Tibial nerve (tissue), 4 donors: ENCODE results near the gene RFNG. TPM values are rescaled to one million over a fixed set of nuclear protein-coding genes. Genes with fewer than 3 reads are reported as not detected.

Experiments used
- DNase-seq, 2 donors: peaks; one replicate each; pipeline ENCODE4 v3.0.0-alpha.2; 2019; ENCODE audit warnings: low spot score in 2 of 2
- H3K27ac ChIP-seq, 4 donors: fragments of 200-600 bp; sonication (generic) in 3 of 4; one replicate each; pipeline ENCODE4 v1.5.1; 2017 to 2019; ENCODE audit warnings: mild to moderate bottlenecking in 1 of 4
- H3K27me3 ChIP-seq, 2 donors: fragments of 200-600 bp; sonication (generic) in 1 of 2; one replicate each; pipeline versions ENCODE4 v1.5.1 to v1.6.0; 2017 to 2019
- H3K36me3 ChIP-seq, 3 donors: fragments of 200-600 bp; sonication (generic); one replicate each; pipeline ENCODE4 v1.5.1; 2018 to 2019
- H3K4me1 ChIP-seq, 4 donors: fragments of 200-600 bp; sonication (generic) in 3 of 4; one replicate each; pipeline ENCODE4 v1.5.1; 2017 to 2019
- H3K4me3 ChIP-seq, 4 donors: fragments of 200-600 bp; sonication (generic) in 3 of 4; one replicate each; pipeline ENCODE4 v1.5.1; 2017 to 2019; ENCODE audit warnings: mild to moderate bottlenecking in 1 of 4, moderate library complexity in 1 of 4
- H3K9me3 ChIP-seq, 4 donors: fragments of 200-600 bp; sonication (generic) in 3 of 4; one replicate each; pipeline ENCODE4 v1.5.1; 2017 to 2019
- EP300 ChIP-seq, 2 donors: sonication (generic); formaldehyde crosslinking; IDR thresholded peaks; one replicate each; pipeline ENCODE4 v1.6.1; 2017; ENCODE audit warnings: antibody characterized with exemption in 2 of 2, mild to moderate bottlenecking in 1 of 2
- POLR2A ChIP-seq, 2 donors: fragments of 450-650 bp; IDR thresholded peaks; one replicate each; pipeline ENCODE4 v1.6.1; 2017; ENCODE audit warnings: antibody characterized with exemption in 2 of 2, mild to moderate bottlenecking in 2 of 2, moderate library complexity in 2 of 2
- WGBS, 2 donors: methylation state at CpG; one replicate each; pipeline ENCODE4 v1.1.5; 2018; 5-methylcytosine and 5-hydroxymethylcytosine counted together
- total RNA-seq, 4 donors: library from RNA; depleted of rRNA; stranded (reverse); fragments of >200 nt; gene quantifications; one replicate each; pipeline ENCODE4 v1.1.0, GENCODE V29; 2016
- TF ChIP-seq, protein P1 (sequence below), 5 experiments: fragments of 200-600 bp in 3 of 5; fragments of 450-650 bp in 2 of 5; sonication (generic) in 3 of 5; IDR thresholded peaks; one replicate each; pipeline ENCODE4 v1.5.1; 2016 to 2019; ENCODE audit warnings: antibody characterized with exemption in 5 of 5, mild to moderate bottlenecking in 3 of 5, moderate library complexity in 2 of 5

The RFNG gene
- total RNA-seq, 4 donors from 2014 or later, result 43.5 to 70.2 (median 64.4) TPM

DNA sequence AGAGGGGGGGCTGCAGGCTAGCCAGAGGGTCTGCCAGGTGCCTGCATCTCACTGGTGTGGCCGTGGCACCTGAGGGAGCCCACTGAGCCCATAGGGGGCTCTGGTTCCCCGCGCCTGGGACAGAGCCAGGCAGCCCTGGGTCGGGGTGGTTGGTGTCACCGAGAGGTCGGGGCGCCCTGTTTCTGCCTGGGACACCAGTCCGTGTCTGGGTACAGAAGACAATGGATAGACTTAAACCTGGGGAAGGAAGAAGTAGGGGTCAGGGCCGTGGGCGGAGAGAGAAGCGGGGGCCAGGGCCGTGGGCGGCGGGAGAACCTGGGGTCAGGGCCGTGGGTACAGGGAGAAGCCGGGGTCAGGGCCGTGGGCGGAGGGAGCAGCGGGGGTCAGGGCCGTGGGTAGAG lies 3.0 kb downstream of the RFNG start:
- H3K36me3 ChIP-seq, result peaks cover 0 to 48% (median 3%) of the 10 kb centered on the region in 3 donors
- H3K4me3 ChIP-seq, result no peak overlapping the region
- H3K27me3 ChIP-seq, result no peaks in the 10 kb centered on the region
- peaks cover 3 to 48% (median 18%) of the 10 kb centered on the region in 4 donors for H3K4me1 ChIP-seq
- 70 to 80% methylated on average over 19 to 20 of the region's 20 CpGs for WGBS, 2 donors
- no peak for DNase-seq
- TF ChIP-seq, protein P1, sequence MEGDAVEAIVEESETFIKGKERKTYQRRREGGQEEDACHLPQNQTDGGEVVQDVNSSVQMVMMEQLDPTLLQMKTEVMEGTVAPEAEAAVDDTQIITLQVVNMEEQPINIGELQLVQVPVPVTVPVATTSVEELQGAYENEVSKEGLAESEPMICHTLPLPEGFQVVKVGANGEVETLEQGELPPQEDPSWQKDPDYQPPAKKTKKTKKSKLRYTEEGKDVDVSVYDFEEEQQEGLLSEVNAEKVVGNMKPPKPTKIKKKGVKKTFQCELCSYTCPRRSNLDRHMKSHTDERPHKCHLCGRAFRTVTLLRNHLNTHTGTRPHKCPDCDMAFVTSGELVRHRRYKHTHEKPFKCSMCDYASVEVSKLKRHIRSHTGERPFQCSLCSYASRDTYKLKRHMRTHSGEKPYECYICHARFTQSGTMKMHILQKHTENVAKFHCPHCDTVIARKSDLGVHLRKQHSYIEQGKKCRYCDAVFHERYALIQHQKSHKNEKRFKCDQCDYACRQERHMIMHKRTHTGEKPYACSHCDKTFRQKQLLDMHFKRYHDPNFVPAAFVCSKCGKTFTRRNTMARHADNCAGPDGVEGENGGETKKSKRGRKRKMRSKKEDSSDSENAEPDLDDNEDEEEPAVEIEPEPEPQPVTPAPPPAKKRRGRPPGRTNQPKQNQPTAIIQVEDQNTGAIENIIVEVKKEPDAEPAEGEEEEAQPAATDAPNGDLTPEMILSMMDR (IDR thresholded peaks at IDR 0.05), result no peak
- no peak for TF ChIP-seq EP300 (IDR thresholded peaks at IDR 0.05)
- no peak for TF ChIP-seq POLR2A (IDR thresholded peaks at IDR 0.05)
- no peaks in the 10 kb centered on the region for H3K9me3 ChIP-seq
- H3K27ac ChIP-seq, result peak overlapping the region in 1 of 4 donors; percentile 90

DNA sequence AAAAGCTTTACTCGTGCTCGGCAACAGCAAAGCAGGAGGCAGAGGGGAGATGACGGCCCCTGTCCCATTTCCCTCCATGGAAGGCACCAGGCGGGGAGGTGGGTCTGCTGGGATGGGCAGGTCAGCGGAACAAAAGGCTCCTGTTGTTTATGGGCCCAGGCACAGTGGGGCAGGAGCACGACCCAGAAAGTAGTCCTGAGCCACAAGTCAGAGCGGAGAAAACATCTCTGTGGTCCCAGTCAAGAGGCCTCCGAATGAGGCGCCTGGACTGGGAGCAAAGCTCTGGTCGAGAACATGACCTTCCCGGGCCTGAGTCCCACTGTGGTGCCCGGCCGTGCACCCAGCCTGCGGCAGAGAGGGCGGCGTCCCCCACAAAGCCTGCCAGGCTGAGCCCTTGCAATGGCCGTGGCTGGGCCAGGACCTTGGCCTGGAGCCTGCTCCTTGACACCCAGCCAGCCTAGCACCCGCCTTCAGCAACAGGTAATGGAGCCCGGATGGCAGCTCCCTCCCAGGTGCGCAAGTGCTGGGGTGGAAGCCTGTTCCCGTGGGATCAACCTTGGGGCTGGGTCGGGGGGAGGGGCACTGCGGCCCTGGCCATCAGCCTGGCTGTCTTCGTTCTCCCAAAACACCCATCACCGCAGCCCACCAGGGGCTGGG lies 3.6 kb downstream of the RFNG start:
- TF ChIP-seq, protein P1 (IDR thresholded peaks at IDR 0.05), result no peak
- TF ChIP-seq EP300 (IDR thresholded peaks at IDR 0.05) (no peak), POLR2A (IDR thresholded peaks at IDR 0.05) (no peak)
- 74 to 83% methylated on average over 21 to 25 of the region's 25 CpGs for WGBS, 2 donors
- peaks cover 0 to 42% (median 3%) of the 10 kb centered on the region in 3 donors for H3K36me3 ChIP-seq
- no peak for DNase-seq
- H3K27me3 ChIP-seq, result no peaks in the 10 kb centered on the region
- H3K4me3 ChIP-seq, result no peak overlapping the region
- no peaks in the 10 kb centered on the region for H3K9me3 ChIP-seq
- peaks cover 3 to 43% (median 13%) of the 10 kb centered on the region in 4 donors for H3K4me1 ChIP-seq
- peak overlapping the region in 1 of 4 donors; percentile 90 for H3K27ac ChIP-seq

DNA sequence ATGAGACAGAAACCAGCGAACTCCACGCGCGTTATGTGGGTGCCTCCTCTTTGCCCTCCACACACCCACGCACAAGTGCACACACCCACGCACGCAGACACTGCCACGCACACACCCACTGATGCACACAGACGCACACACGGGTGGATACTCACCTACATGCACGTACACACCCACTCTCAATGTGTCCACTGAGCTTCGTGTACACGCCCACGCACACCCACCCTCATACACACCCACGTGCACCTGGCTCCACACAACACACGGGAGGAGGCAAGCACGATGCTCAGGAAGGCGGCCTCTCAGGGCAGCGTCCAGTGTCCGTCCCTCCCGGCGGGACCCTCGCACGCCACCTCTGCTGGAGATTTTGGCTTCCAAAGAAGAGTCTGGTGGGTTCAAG lies 4.2 kb downstream of the RFNG start:
- Histone ChIP-seq H3K36me3 (peaks cover 0 to 42% (median 3%) of the 10 kb centered on the region in 3 donors), H3K27ac (peak overlapping the region in 1 of 4 donors; percentile 90), H3K9me3 (no peaks in the 10 kb centered on the region), H3K27me3 (no peaks in the 10 kb centered on the region), H3K4me3 (no peak overlapping the region), H3K4me1 (peaks cover 0 to 36% (median 6%) of the 10 kb centered on the region in 4 donors)
- no peak for DNase-seq
- 81% methylated on average over 21 to 24 of the region's 24 CpGs for WGBS, 2 donors
- TF ChIP-seq POLR2A (IDR thresholded peaks at IDR 0.05) (no peak), EP300 (IDR thresholded peaks at IDR 0.05) (no peak)
- TF ChIP-seq, protein P1 (IDR thresholded peaks at IDR 0.05), result no peak

DNA sequence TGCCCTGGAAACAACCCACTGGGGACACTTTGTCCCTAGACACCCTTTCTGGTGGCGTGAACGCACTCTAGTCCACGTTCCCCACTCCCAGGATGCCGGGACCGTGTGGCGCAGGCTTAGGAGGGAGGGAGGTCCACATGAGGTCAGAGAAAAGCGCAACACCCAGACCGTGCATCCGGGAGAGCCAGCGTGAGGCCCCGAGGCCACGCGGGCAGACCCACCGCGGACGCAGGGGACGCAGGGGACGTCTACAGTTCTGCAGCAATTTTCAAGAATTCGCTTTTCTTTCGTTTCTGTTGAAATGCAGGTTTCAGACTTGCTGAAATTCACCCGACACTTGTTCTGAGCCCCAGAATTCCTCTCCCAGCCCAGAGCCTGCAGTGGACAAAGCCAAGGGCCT lies 4.7 kb downstream of the RFNG start:
- DNase-seq, result no peak
- no peaks in the 10 kb centered on the region for H3K9me3 ChIP-seq
- H3K27ac ChIP-seq, result no peak overlapping the region
- H3K27me3 ChIP-seq, result no peaks in the 10 kb centered on the region
- no peak overlapping the region for H3K4me3 ChIP-seq
- peaks cover 0 to 42% (median 3%) of the 10 kb centered on the region in 3 donors for H3K36me3 ChIP-seq
- peaks cover 0 to 33% (median 5%) of the 10 kb centered on the region in 4 donors for H3K4me1 ChIP-seq
- 86 to 87% methylated on average over 20 to 21 of the region's 21 CpGs for WGBS, 2 donors
- TF ChIP-seq POLR2A (IDR thresholded peaks at IDR 0.05) (no peak), EP300 (IDR thresholded peaks at IDR 0.05) (no peak)
- TF ChIP-seq, protein P1 (IDR thresholded peaks at IDR 0.05), result no peak

DNA sequence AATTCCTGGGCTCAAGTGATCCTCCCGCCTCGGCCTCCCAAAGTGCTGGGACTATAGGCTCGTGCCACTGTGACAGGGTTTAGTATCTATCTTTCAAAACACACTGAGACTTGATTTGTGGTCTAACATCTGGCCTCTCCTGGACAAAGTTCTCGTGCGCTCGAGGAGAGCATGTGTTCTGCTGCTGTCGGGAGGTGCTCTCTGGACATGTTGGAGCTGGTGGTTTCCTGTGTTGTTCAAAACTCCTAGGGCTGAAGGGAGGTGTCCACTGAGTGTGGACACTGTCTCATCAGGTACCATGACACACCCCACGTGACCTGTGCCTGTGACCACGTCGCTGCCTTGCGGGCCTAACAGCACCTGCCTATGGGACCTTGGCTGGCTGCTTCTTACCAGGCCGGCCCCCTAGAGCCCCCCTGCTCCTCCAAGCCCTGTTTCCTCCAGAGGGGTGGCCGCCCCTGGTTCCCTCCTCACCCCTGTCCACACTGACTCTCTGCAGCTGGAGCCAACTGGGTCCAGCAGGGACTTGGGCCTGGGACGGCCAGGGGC lies 5.6 kb downstream of the RFNG start:
- no peak for TF ChIP-seq EP300 (IDR thresholded peaks at IDR 0.05)
- TF ChIP-seq POLR2A (IDR thresholded peaks at IDR 0.05), result no peak
- TF ChIP-seq, protein P1 (IDR thresholded peaks at IDR 0.05), result no peak
- 71 to 76% methylated on average over 10 to 14 of the region's 14 CpGs for WGBS, 2 donors
- Histone ChIP-seq H3K9me3 (no peaks in the 10 kb centered on the region), H3K4me1 (peaks cover 0 to 30% (median 5%) of the 10 kb centered on the region in 4 donors), H3K4me3 (no peak overlapping the region), H3K27ac (no peak overlapping the region), H3K36me3 (peaks cover 0 to 42% (median 3%) of the 10 kb centered on the region in 3 donors), H3K27me3 (no peaks in the 10 kb centered on the region)
- no peak for DNase-seq
